ENCODE measurements around the gene FER1L5.
A peak's percentile ranks its signal among the peaks of the same experiment; 100 is the strongest.
"Not testable (repeated sequence)": the region's sequence is repeated elsewhere in the genome, so short reads cannot be mapped to it uniquely, and the experiment has no call there.

FER1L5 gene

DNA sequence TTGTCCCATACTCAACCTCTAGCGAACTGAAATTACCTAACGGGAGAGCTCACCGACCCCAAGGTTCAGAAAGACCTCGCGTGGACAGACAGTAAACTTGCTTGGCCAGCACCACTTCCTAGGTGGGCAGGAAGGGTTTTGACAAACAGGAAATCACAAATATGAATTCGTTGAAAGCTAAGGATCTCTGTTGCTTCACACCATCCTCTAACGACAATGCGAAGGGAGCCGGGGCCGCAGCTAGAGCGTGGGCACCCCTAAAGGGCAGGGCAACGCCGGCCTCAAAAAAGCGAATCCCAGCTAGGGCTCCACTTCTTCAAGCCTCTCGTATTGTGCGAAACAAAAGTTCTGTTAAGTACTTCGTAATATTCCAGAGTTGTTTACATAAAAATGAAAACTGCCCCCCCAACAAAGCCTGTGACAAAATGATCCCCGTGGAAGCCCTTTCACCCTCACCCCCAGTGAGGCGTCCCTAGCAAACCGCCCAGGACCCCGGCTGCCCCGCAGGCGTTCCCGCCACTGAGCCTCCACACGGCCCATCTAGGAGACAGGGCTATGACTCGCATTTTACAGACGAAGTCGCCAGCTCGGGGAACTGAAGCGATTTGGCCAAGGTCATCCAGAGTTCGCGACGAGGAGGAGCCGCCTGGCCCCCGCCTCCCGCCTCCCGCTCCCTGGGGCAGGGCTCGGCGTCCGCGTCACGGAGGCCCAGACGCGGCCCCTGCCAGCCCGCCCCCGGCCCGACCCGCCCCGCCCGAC, 5.0 kb upstream of the FER1L5 start:
- peak; percentile 86 to 90 for DNase-seq

DNA sequence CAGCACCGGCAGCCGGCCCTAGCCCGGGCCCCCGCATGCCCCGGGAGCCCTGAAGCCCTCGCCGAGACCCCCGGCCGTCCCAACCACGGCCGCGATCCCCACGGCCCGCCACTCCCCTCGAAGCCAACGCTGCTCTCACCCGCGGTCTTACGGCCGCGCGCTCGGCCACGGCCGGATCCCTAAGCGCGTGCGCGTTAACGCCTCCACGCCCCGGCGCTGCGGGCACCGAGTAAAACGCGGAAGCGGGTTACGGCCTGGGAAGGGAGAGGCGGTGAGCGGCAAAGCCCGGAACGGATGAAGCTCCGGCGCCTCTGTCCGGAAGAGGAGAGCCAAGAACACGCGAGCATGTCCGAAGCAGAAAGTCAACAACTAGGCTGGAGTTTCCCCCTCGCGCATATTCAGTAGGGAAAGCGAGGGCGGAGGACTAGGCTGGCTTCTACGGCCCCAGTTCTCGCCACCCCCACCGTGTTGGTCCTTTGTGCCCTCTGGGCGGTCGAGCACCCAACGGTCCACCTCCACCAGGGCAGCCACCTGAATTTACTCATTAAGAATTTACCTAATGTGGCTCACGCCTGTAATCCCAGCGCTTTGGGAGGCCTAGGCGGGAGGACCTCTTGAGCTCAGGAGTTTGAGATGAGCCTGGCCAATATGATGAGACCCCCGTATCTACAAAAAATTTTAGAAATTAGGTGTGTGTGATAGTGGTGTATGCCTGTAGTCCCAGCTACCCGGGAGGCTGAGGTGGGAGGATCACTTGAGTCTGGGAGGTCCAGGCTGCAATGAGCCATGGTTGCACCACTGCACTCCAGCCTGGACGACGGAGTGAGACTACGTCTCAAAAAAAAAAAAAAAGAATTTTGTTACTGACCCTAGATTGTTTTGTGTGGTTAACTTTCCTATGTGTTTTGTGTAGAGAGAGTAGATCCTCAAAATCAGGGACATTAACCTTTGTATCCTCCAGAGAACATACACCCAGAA, 4.1 kb upstream of the FER1L5 start, which contains the start of gene KANSL3:
Gene KANSL3 (minus strand): TSS at position 169 of the 978 bp plus-strand sequence. CDS start 1,177 bp downstream, outside the sequence.
- peak; percentile 97 for DNase-seq

DNA sequence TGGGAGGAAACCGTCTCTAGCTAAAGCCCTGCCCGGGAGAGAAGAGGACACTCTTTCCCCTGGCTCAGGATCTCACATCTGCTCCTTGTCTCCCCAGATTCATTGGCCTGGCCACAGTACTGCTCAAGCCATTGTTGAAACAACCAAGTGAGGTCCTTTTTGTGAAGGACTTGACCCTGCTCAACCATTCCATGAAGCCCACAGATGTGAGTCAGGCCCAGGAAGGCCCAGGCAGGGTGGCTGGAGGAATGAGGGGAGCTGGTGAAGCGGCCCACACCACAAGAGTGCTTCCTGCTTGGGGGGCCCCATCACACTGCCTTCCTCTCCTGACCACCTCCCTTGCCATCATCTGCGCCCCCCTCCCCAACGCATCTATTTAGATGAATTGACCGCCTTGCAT, 5.1 kb downstream of the FER1L5 start:
- no peak for DNase-seq

DNA sequence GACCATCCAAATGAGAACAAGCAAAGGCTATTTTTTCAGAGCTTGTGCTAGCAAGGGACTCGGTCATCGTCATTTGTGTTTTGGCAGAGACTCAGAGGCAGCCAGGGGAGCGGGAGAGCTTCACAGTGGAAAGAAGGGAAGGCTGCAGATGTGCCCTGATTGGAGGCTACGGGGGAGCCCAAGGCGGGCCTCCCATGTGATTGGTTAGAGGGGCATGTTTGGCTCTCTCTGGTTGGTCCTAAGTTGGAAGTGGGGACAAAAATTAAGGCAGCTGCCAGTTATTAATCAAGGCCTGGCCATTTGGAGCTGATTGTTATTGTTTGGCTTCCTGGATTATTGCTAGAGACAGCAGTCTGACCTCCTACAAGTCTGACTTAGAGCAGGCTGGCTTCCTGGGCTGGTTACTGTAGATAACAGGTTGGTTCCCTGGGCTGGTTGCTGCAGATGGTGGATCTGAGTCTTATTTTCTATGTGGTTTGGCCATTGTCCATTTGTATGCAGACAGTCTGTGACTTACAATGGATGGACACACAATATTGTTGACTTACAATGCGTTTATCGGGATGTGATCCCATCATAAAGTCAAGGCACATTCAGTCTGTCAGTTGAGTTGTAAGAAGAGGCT, 5.9 kb downstream of the FER1L5 start:
- DNase-seq, result no peak

DNA sequence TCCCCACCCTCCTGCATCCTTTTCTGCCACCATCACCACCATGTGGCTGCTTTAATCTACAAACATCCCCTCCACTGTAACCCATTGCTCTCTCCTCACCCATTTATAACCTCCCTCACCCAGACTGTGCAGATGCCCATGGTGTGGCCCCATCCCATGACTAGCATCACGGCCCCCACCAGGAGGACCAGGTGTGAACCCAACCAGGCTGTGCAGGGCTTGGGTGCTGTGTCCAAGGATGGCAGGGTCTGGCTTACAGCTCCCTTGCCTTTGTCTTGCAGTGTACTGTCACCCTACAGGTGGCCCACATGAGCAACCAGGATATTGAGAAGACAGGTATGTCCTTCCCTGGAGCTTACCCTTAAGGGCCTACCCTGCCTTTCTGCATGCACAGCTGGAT, 6.8 kb downstream of the FER1L5 start:
- no peak for DNase-seq

DNA sequence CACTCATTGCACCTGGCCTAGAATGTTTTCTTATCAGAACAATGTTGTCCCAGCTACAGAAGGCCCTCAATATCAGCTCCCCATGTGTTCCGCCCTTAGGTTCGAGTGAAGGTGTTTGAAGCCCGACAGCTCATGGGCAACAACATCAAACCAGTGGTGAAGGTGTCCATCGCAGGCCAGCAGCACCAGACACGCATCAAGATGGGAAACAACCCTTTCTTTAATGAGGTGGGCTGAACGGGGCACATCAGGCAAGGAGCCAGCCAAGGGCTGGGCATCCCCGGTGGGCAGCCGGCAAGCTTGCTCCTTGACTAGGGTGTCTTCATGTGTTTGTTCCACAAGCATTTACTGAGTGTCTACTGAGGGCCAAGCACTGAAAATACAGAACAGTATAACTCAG, 9.2 kb downstream of the FER1L5 start:
- DNase-seq, result no peak

DNA sequence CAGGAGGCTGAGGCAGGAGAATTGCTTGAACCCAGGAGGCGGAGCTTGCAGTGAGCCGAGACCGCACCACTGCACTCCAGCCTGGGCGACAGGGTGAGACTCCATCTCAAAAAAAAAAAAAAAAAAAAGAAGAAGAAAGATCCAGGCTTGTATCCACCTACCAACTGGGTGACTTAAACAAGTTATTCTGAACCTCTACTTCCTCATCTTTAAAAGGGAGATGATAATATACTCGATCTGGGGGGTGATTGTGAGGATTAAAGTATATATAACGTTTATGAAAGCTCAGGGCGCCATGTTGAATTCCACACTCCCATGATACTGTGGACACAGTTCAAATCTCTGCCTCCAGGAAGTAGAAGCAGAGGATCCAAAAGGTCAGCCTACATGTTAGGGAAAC, 12.2 kb downstream of the FER1L5 start:
- not testable (repeated sequence) for DNase-seq

DNA sequence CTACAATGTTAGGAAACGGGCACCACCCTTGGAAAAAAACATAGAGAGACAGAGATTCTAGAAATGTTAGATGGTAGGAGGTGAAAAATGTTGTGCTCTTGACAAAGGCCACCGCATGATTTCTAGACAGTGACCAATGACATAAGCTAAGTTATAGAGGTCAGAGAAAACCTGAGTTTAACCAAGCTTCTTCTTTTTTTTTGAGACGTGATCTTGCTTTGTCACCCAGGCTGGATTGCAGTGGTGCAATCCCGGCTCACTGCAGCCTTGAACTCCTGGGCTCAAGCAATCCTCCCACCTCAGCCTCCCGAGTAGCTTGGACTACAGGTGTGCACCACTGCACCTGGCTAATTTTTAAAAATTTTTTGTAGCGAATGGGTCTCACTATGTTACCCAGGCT, 13.0 kb downstream of the FER1L5 start:
- DNase-seq, result no peak

DNA sequence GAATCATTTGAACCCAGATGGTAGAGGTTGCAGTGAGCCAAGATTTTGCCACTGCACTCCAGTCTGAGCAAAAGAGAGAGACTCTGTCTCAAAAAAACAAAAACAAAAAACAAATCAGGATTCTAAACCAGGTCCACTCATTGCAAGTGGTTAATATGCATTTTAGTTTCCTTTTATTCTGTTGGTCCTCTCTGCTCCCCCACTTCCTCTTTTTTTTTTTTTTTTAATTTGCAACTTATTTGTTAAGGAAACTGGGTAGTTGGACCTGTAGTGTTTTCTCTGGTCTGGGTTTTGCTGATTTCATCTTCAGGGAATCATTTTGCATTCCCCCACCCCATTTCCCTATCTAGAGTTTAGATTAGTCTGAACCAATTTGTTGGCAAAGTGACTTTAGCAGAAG, 14.0 kb downstream of the FER1L5 start:
- DNase-seq, result no peak

DNA sequence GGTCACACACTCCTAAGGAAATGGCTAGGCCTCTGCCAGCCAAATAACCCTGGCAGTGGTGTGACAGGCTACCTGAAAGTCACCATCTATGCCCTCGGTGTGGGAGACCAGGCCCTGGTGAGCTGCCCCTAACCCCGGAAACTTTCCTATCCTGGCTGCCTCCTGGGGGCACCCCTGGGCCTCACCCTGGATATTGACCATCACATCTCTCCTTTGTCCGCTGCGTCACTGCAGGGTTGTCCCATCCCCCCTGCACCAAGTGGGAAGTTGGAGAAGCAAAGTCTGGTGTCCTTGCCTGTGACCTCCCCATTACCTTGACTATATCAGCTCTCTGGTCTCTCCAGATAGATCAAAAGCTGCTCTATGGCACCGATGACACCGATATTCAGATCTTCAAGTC, 18.8 kb downstream of the FER1L5 start:
- no peak for DNase-seq

DNA sequence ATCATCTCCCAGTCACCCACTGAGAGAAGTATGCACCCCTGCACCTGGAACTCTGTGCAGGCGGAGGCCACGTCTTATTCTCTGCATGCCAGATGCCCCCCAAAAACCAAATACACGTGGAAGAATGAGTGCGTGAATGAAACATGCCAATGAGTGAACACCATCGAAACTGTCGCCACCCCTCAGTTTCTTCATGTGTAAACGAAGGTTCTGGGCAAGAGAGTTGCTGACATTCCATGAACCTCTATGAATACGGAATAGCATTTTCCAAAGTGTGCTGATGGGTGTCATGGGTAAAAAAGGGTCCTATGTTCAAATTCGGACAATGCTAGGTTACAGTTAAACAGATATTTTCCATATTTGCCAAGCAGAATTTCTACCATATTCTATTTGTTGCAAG, 19.8 kb downstream of the FER1L5 start:
- no peak for DNase-seq

DNA sequence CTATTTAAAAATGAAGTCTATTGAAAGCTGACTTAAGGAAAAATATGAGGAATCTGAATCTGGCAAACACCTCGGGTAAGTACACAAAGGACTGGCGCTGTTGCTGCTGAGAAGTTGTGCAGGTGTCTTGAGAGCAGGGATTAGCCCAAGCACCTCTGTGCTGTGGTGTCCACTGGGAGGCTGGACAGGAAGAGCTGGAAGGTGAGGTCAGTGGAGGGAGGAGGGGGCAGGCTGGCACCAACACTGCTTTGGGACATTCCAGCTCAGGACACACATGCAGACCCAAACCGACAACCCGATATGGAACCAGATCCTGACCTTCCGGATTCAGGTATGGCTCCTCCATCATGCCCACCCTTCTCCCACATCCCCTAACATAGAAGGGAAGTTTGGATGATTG, 20.6 kb downstream of the FER1L5 start:
- no peak for DNase-seq

DNA sequence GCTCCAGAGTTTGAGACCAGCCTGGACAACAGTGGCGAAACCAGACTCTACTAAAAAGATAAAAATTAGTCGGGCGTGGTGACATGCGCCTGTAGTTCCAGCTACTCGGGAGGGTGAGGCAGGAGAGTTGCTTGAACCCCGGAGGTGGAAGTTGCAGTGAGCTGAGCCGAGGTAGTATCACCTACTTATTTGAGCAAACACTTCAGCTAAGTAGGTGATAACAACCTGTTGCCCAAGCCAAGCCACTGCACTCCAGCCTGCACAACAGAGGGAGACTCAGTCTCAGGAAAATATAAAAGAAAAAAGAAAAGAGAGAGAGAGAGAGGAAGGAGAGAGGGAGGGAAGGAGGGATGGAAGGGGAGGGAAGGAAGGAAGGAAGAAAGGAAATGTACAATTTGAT, 21.3 kb downstream of the FER1L5 start:
- DNase-seq, result no peak

DNA sequence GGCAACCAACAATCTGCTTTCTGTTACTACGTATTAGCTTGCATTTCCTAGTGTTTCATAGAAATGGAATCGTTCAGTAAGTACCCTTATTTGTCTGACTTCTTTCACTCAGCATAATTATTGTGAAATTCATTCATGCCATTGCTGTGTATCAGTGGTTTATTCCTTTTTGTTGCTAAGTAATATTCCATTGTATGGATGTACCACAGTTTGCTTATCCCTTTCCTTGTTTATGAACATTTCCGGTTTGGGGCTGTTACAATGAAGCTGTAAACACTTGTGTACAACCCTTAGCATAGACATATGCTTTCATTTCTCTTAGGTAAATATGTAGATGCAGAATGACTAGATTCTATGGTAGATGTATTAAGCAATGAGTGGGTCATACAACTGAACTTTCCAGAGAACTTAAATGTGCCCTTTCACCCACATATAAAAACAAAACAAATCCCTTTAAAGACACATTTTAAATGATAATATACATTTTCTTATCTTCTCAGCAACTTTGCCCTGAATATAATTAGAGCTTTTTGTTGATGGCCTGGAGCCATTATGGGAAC, 21.9 kb downstream of the FER1L5 start:
- no peak for DNase-seq

DNA sequence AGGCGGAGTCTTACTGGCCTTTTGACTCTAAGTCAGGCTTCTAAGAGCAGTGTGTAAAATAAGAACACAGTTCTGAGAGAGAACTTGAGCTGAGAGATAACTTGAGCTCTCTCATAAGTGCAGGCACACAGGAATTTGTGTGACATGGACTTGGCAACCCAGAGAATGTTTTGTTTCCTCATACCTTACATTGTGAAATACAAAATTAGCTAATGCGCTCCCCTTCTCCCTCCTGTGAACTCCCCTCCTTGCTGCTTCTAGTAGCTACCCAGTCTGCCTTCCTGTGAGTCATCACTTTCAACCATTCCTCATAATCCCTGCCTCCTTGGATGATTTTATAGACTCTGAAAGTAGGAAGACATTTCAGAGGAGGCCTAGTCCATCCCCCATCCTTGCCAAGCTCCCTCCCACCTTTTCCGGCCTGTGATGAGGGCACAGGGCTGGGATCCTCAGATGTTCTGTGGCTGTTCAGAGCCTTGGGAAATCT, 22.6 kb downstream of the FER1L5 start:
- DNase-seq, result no peak

DNA sequence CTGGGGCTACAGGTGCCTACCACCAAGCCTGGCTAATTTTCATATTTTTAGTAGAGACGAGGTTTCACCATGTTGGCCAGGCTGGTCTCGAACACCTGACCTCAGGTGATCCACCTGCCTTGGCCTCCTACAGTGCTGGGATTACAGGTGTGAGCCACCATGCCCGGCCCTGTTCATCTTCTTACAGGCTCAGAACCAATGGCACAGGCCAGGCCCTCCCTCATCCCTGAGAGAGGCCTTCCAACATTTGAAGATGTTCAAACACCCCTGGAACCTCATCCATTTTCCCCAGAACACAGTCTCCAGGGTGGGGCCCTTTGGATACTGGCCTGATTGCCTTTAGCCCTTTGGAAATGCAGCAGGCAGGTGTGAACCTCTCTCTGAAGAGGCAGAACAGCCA, 23.2 kb downstream of the FER1L5 start:
- not testable (repeated sequence) for DNase-seq

DNA sequence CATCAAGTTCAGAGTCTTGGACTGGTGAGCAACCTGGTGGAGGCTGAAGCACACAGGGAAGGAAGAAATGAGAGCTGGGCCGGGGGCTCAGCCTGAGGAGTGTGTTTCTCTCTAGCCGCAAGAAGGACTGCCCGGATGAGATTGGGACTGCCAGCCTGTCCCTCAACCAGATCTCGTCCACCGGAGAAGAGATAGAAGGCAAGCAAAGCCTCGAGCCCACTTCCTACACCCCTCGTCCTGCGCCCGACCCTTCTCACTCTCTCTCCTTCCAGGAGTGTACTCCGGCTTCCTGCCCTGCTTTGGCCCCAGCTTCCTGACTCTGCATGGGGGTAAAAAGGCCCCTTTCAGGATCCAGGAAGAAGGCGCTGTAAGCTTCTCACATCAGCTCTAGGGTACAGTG, 26.2 kb downstream of the FER1L5 start:
- no peak for DNase-seq

DNA sequence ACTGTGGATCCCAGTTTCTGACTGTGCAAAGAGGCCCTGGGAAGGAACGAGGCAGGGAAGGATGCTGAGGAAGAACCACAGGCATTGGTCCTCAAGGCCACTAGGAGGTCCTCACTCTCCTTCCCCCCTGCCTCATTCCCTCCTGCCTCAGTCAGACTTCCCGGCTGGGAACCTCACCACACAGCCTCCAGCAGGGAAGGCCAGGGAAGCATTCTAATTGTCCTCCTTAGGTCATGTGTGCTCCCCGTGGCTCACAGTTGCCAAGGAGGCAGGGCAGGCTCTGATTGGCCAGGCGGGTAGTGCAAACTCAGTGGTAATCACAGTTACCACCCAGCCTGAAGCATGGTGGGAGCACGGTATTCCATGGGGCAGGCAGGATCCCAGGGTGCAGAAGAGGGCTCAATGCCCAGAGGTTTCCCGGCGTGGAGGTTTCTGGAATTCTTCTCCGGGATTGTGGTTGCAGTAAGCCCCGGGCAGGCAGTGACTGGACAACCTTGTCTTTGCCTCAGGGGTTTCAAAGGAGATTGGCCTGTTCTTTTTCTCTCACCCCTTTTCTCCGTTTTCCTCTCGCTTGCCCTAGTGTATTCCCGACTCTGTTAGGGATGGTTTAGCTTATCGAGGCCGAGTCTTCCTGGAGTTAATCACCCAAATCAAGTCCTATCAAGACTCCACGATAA, 27.1 kb downstream of the FER1L5 start:
- no peak for DNase-seq

DNA sequence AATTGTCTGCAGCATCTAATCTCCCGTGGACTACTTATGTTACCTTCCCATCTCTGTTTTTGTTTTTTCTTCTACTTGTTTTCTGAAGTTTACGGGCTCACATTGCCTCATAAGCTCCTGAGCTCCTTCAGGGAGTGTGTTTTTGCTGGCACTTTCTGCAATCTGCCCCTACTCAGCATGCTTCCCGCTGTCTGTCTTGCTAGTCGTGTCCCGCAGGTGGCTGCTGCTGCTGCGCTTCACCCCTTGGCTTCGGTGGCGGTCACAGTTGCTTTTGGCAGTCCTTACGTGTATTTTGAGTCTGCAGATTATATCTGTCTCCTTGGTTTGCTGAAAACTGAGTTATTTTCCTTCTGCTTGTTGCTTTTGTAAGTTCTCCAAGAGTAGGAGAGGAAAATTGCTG, 37.3 kb downstream of the FER1L5 start:
- DNase-seq, result no peak

DNA sequence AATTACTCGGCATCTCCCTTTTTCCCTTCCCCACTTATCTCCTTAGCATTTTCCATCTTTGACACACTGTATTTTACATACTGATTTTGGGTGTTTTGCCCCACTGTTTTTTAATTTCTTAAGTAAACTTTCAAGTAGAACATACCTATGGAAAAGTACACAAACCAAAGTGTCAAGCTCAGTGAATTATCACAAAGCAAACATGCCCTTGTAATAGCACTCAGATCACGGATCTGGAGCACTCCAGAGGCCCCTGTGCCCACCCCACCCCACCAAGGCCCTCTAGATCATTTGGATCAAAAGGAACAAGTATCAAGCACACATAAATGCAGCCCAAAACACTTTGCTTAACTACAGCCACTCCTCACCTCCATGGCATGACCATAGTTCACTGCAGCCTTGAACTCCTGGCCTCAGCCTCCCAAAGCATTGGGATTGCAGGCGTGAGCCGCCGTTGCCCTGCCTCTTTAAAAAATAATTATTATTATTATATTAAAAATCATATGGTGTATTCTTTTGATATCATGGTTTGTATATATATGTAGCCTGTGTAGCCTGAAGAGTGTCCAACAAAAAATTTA, 38.1 kb downstream of the FER1L5 start:
- no peak for DNase-seq

DNA sequence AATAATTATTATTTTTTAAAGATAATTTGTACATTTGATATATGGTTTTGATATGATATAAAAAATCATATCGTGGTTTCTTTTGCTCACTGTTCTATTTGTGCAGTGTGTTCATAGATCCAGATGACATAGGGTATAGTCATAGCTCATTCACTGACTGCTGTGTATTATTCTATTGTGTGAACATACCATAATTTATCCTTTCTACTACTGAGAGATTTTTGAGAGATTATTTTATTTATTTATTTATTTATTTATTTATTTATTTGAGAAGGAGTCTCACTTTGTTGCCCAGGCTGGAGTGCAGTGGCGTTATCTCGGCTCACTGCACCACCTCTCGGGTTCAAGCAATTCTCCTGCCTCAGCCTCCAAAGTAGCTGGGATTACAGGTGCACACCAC, 39.0 kb downstream of the FER1L5 start:
- no peak for DNase-seq

DNA sequence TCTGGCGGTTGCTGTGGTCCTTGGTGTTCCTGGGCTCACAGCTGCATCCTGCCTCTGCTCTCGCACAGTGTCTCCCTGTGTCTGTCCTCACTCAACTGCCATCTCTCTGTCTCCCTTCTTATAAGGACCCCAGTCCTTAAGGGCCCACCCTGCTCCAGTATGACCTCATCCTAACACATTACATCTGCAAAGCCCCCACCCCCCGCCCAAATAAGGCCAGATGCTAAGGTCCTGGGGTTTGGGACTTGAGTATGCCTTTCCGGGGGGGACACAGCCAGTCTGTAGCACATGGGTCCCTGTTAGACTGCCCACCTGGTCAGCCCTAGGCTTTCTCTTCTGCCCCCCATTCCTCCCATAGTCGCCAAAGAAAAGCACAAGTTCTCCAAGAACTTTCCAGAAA, 40.7 kb downstream of the FER1L5 start:
- DNase-seq, result no peak

All from activated T-cell treated with anti-CD3 and anti-CD28 coated beads, Interleukin-2, amount 50 U/mL, for 48 hours (primary cell).